KBM-7 (cell line): ENCODE results near the gene CARD19.
A peak's percentile ranks its signal among the peaks of the same experiment; 100 is the strongest.
"Not testable (repeated sequence)": the region's sequence is repeated elsewhere in the genome, so short reads cannot be mapped to it uniquely, and the experiment has no call there.

Source experiments
- DNase-seq: peaks from one replicate; pipeline ENCODE4 v3.0.0-alpha.2; 2015
- in situ Hi-C: fragments of 300-500 bp; cut with MboI; formaldehyde crosslinking; loops from 2 replicates; pipeline ENCODE4 v1.14.3; 2020; ENCODE audit warnings: low sequenced_read_pairs, low pct_unique_long_range_greater_than_20kb, mixed read lengths

Gene CARD19

GRCh38 chr9:93098236-93098946, 2.4 kb downstream of the CARD19 start:
- peak; percentile 87 for DNase-seq
- in situ Hi-C loops, result no loop called here

GRCh38 chr9:93099551-93100275, 3.7 kb downstream of the CARD19 start:
- in situ Hi-C loops, result no loop called here

GRCh38 chr9:93100276-93100636, 4.2 kb downstream of the CARD19 start:
- in situ Hi-C loops, result no loop called here
- DNase-seq, result no peak

More at GRCh38 chr9:93099551-93100275, 3.7 kb downstream of the CARD19 start:
- DNase-seq, result no peak

GRCh38 chr9:93101086-93101485, 5.1 kb downstream of the CARD19 start:
- in situ Hi-C loops, DNase-seq: not testable (repeated sequence)

GRCh38 chr9:93105620-93106019, 9.6 kb downstream of the CARD19 start:
- DNase-seq, result no peak
- in situ Hi-C loops, result no loop called here

- in situ Hi-C loops, result no loop called here
Measured at GRCh38 chr9:93107151-93107824, 11.3 kb downstream of the CARD19 start.

GRCh38 chr9:93107825-93108161, 11.8 kb downstream of the CARD19 start:
- no peak for DNase-seq
- in situ Hi-C loops, result no loop called here

More at GRCh38 chr9:93107151-93107824, 11.3 kb downstream of the CARD19 start:
- no peak for DNase-seq

GRCh38 chr9:93108291-93109041, 12.4 kb downstream of the CARD19 start:
- DNase-seq, result no peak
- in situ Hi-C loops, result no loop called here

GRCh38 chr9:93110311-93110855, 14.4 kb downstream of the CARD19 start:
- no peak for DNase-seq
- in situ Hi-C loops, result no loop called here

GRCh38 chr9:93111001-93111370, 15.0 kb downstream of the CARD19 start:
- no peak for DNase-seq
- in situ Hi-C loops, result no loop called here

- DNase-seq, result no peak
- in situ Hi-C loops, result no loop called here
Measured at GRCh38 chr9:93111371-93112115, 15.5 kb downstream of the CARD19 start.

- DNase-seq, result no peak
- in situ Hi-C loops, result no loop called here
Measured at GRCh38 chr9:93112116-93112863, 16.3 kb downstream of the CARD19 start.

GRCh38 chr9:93112864-93113389, 16.9 kb downstream of the CARD19 start:
- in situ Hi-C loops, result no loop called here
- DNase-seq, result no peak

GRCh38 chr9:93114169-93114983, 18.4 kb downstream of the CARD19 start:
- in situ Hi-C loops, result no loop called here
- no peak for DNase-seq

- in situ Hi-C loops, result no loop called here
- DNase-seq, result no peak
Measured at GRCh38 chr9:93114984-93115335, 18.9 kb downstream of the CARD19 start.

GRCh38 chr9:93115486-93116071, 19.6 kb downstream of the CARD19 start:
- in situ Hi-C loops, result no loop called here
- no peak for DNase-seq
